Measurements from ENCODE around the gene PDCD1LG2.

- TF ChIP-seq CTCF (IDR thresholded peaks at IDR 0.05) (no peak), POLR2A (IDR thresholded peaks at IDR 0.05) (no peak)
Measured at GRCh38 chr9:5592231-5592630, 81.9 kb downstream of the PDCD1LG2 start.
